WTC11 (cell line): Measurements from ENCODE around the gene TMEM116.

ENCODE experiments used
- ESRRA ChIP-seq: sonication (generic); formaldehyde crosslinking; IDR thresholded peaks from 2 replicates; pipeline ENCODE4 v1.8.1; 2022; ENCODE audit warnings: mild to moderate bottlenecking, missing genetic modification reagents, borderline replicate concordance
- FOXJ3 ChIP-seq: sonication (generic); formaldehyde crosslinking; IDR thresholded peaks from 2 replicates; pipeline ENCODE4 v1.9.0; 2021; ENCODE audit warnings: missing genetic modification reagents, mild to moderate bottlenecking, borderline replicate concordance
- MYBL2 ChIP-seq: sonication (generic); formaldehyde crosslinking; IDR thresholded peaks from 2 replicates; pipeline ENCODE4 v1.8.1; 2023; ENCODE audit warnings: mild to moderate bottlenecking, moderate library complexity, missing genetic modification reagents
- SMAD4 ChIP-seq: sonication (generic); formaldehyde crosslinking; IDR thresholded peaks from 2 replicates; pipeline ENCODE4 v1.8.0; 2022; ENCODE audit warnings: mild to moderate bottlenecking, missing genetic modification reagents

- TF ChIP-seq ESRRA (no peak), MYBL2 (no peak), SMAD4 (CRISPR knock-in tag) (no peak), FOXJ3 (CRISPR knock-in tag) (no peak)
Observed at GRCh38 chr12:112018571-112019237, 5.7 kb upstream of the TMEM116 start.
